ENCODE results near the gene DNAJB6. TPM values are rescaled to one million over a fixed set of nuclear protein-coding genes. Genes with fewer than 3 reads are reported as not detected.
A peak's percentile ranks its signal among the peaks of the same experiment; 100 is the strongest.

DNAJB6 gene
- total RNA-seq, 1 donor from 2014 or later = 155 TPM

DNA sequence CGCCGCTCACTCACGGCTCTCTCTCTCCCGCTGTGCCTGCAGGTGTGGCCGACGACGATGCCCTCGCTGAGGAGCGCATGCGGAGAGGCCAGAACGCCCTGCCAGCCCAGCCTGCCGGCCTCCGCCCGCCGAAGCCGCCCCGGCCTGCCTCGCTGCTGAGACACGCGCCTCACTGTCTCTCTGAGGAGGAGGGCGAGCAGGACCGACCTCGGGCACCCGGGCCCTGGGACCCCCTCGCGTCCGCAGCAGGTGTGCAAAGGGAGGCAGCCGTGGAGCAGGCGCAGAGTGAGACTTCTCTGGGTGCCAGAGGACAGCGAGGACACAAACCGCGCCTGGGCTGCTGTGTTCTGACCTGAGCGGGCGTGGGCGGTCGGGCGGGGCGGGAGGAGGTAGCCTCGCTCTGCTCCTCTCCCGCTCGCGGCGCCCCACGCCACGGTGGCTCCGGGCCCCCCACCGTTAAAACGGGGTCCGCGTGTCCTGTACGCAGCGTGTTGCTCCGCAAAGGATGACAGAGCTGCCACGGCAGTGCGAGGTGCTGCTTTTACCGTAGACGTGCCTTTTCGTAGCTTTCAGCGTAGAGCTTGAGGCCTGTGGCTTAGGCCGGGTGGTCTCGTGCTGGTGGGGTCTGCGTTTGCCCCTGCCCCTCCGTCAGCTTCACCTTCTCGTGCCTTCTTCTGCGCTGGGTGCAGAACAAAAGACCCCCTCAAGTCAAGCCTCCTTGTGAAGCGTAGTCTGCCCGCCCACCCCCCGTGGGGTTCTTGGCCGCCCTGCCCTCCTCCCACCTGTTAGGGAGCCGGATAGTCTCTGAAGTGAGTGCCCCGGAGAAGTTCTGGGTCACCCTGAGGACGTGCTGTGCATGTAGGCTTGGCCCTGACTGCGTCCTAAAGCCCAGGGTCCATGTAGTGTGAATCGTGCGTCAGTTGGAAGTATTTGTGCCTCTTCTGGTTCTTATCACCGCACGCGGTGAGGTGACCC lies 73.2 kb downstream of the DNAJB6 start:
- no peak overlapping the region for H3K27ac Mint-ChIP-seq (ENCODE audit: unreplicated experiment)
- no peaks in the 10 kb centered on the region for H3K9me3 Mint-ChIP-seq (ENCODE audit: unreplicated experiment)
- TF ChIP-seq CTCF (IDR thresholded peaks at IDR 0.05; ENCODE audit: unreplicated experiment) = no peak
- H3K27me3 Mint-ChIP-seq (ENCODE audit: unreplicated experiment) = peaks cover 4% of the 10 kb centered on the region
- peaks cover 15% of the 10 kb centered on the region for H3K36me3 Mint-ChIP-seq (ENCODE audit: low read depth, unreplicated experiment)
- H3K4me3 Mint-ChIP-seq (ENCODE audit: unreplicated experiment) = no peak overlapping the region
- H3K4me1 Mint-ChIP-seq (ENCODE audit: unreplicated experiment) = peaks cover 12% of the 10 kb centered on the region
- DNase-seq (ENCODE audit: low spot score) = no peak

GRCh38 chr7:157410831-157411556 lies 74.2 kb downstream of the DNAJB6 start:
- Mint-ChIP-seq H3K9me3 (ENCODE audit: unreplicated experiment) (no peaks in the 10 kb centered on the region), H3K27ac (ENCODE audit: unreplicated experiment) (no peak overlapping the region), H3K27me3 (ENCODE audit: unreplicated experiment) (peaks cover 4% of the 10 kb centered on the region), H3K36me3 (ENCODE audit: low read depth, unreplicated experiment) (peaks cover 24% of the 10 kb centered on the region), H3K4me3 (ENCODE audit: unreplicated experiment) (no peak overlapping the region), H3K4me1 (ENCODE audit: unreplicated experiment) (peaks cover 12% of the 10 kb centered on the region)
- no peak for TF ChIP-seq CTCF (IDR thresholded peaks at IDR 0.05; ENCODE audit: unreplicated experiment)
- DNase-seq (ENCODE audit: low spot score) = no peak

- H3K36me3 Mint-ChIP-seq (ENCODE audit: low read depth, unreplicated experiment) = peaks cover 30% of the 10 kb centered on the region
These were observed 74.8 kb downstream of the DNAJB6 start for GRCh38 chr7:157411580-157411979.

DNA sequence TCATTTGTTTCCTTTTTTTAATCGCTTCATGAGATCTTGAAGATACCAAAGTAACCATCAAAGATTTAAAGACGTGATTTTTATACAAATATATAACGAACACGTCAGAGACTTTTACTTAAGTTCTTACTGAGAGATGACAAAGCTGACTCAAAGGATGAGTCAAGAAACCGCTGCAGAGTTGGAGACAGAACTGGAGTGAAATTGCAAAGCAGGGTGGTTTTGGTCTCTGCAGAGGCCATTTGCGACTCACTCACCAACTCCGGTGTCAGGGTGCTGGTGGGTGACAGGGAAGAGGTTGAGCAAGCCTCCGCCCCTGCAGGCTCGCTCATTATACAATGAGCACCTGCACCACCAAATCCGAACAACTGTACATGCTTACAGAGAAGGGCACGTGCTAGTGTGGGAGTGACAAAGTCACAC lies 75.2 kb downstream of the DNAJB6 start:
- Mint-ChIP-seq H3K4me1 (ENCODE audit: unreplicated experiment) (peaks cover 12% of the 10 kb centered on the region), H3K9me3 (ENCODE audit: unreplicated experiment) (no peaks in the 10 kb centered on the region), H3K27ac (ENCODE audit: unreplicated experiment) (peak overlapping the region; percentile 33), H3K36me3 (ENCODE audit: low read depth, unreplicated experiment) (peaks cover 34% of the 10 kb centered on the region), H3K27me3 (ENCODE audit: unreplicated experiment) (peaks cover 7% of the 10 kb centered on the region), H3K4me3 (ENCODE audit: unreplicated experiment) (peak overlapping the region; percentile 48)
- TF ChIP-seq CTCF (IDR thresholded peaks at IDR 0.05; ENCODE audit: unreplicated experiment) = no peak
- no peak for DNase-seq (ENCODE audit: low spot score)

More at GRCh38 chr7:157411580-157411979, 74.8 kb downstream of the DNAJB6 start:
- Mint-ChIP-seq H3K27ac (ENCODE audit: unreplicated experiment) (peak overlapping the region; percentile 33), H3K4me3 (ENCODE audit: unreplicated experiment) (peak overlapping the region; percentile 48), H3K9me3 (ENCODE audit: unreplicated experiment) (no peaks in the 10 kb centered on the region), H3K27me3 (ENCODE audit: unreplicated experiment) (peaks cover 7% of the 10 kb centered on the region), H3K4me1 (ENCODE audit: unreplicated experiment) (peaks cover 12% of the 10 kb centered on the region)
- no peak for TF ChIP-seq CTCF (IDR thresholded peaks at IDR 0.05; ENCODE audit: unreplicated experiment)
- no peak for DNase-seq (ENCODE audit: low spot score)

Measured in endothelial cell (in vitro differentiated cells).